HFFc6 (cell line): ENCODE measurements around the gene DPP6. TPM values are rescaled to one million over a fixed set of nuclear protein-coding genes. Genes with fewer than 3 reads are reported as not detected.

Experiments
- DNase-seq: peaks from one replicate; pipeline ENCODE4 v3.0.0-alpha.2; 2018
- H3K27ac Mint-ChIP-seq: 2 replicates; pipeline ENCODE4 v1.8.0; 2020; ENCODE audit warnings: mild to moderate bottlenecking, mixed read lengths
- H3K27me3 Mint-ChIP-seq: 2 replicates; pipeline ENCODE4 v1.8.0; 2021; ENCODE audit warnings: mild to moderate bottlenecking, moderate library complexity, mixed read lengths; ENCODE audit not compliant: insufficient read depth
- H3K36me3 Mint-ChIP-seq: 2 replicates; pipeline ENCODE4 v1.8.0; 2021; ENCODE audit warnings: low read depth, mixed read lengths
- H3K4me1 Mint-ChIP-seq: 2 replicates; pipeline ENCODE4 v1.8.0; 2020; ENCODE audit warnings: low read depth, mixed read lengths
- H3K4me3 Mint-ChIP-seq: 2 replicates; pipeline ENCODE4 v1.8.0; 2020; ENCODE audit warnings: mild to moderate bottlenecking, moderate library complexity, mixed read lengths
- H3K9me3 Mint-ChIP-seq: 2 replicates; pipeline ENCODE4 v1.8.0; 2020; ENCODE audit warnings: mild to moderate bottlenecking, mixed read lengths
- total RNA-seq, 6 experiments: library from RNA; stranded (reverse); fragmentation: NEBNext Ultra II Directional; extraction: Animal tissue kit (Norgen Biotek cat#: 25700); gene quantifications; 2 replicates in 1 of 6; 3 replicates in 5 of 6; pipeline ENCODE4 v1.2.3, GENCODE V29; 2021
- TF ChIP-seq, protein P1 (sequence below): fragments of 200-600 bp; sonication (generic); IDR thresholded peaks from 2 replicates; pipeline ENCODE4 v1.5.0; 2021; ENCODE audit warnings: antibody characterized with exemption, mild to moderate bottlenecking

The DPP6 gene
- total RNA-seq, 6 experiments from 2014 or later = not detected

DNA sequence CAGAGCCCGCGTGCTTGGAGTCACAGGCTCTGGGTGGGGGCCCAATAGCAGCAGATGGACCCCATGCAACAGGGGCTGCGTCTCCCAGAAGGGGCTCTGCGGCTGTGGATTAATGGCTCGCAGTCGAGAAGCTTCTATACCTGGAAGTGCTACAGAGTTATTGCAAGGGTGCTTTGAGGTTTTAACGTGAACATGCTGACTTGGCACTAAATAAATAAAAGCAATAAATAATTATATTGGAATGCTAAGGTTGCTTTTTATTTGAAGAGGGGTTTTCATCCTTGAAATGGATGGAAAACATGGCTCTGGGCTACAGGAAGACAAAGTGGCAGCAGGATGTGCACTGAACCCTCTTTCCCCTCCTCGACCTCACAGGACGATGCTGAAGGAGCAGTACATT is 828.3 kb downstream of the DPP6 start:
- Mint-ChIP-seq H3K4me1 (no peaks in the 10 kb centered on the region), H3K4me3 (no peak overlapping the region), H3K36me3 (no peaks in the 10 kb centered on the region; the same call in 1 of the 2 replicates), H3K9me3 (peaks cover 25% of the 10 kb centered on the region; the same call in 1 of the 2 replicates), H3K27ac (no peak overlapping the region), H3K27me3 (no peaks in the 10 kb centered on the region; the same call in none of the 2 replicates)
- DNase-seq = no peak
- TF ChIP-seq, protein P1, sequence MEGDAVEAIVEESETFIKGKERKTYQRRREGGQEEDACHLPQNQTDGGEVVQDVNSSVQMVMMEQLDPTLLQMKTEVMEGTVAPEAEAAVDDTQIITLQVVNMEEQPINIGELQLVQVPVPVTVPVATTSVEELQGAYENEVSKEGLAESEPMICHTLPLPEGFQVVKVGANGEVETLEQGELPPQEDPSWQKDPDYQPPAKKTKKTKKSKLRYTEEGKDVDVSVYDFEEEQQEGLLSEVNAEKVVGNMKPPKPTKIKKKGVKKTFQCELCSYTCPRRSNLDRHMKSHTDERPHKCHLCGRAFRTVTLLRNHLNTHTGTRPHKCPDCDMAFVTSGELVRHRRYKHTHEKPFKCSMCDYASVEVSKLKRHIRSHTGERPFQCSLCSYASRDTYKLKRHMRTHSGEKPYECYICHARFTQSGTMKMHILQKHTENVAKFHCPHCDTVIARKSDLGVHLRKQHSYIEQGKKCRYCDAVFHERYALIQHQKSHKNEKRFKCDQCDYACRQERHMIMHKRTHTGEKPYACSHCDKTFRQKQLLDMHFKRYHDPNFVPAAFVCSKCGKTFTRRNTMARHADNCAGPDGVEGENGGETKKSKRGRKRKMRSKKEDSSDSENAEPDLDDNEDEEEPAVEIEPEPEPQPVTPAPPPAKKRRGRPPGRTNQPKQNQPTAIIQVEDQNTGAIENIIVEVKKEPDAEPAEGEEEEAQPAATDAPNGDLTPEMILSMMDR = no peak

GRCh38 chr7:154881026-154881425 is 828.8 kb downstream of the DPP6 start:
- Mint-ChIP-seq H3K27ac (no peak overlapping the region), H3K27me3 (no peaks in the 10 kb centered on the region; the same call in none of the 2 replicates), H3K36me3 (no peaks in the 10 kb centered on the region; the same call in 1 of the 2 replicates), H3K4me1 (no peaks in the 10 kb centered on the region), H3K4me3 (no peak overlapping the region), H3K9me3 (peaks cover 20% of the 10 kb centered on the region; the same call in 1 of the 2 replicates)
- DNase-seq = no peak
- TF ChIP-seq, protein P1 = no peak

- H3K9me3 Mint-ChIP-seq = peaks cover 15% of the 10 kb centered on the region; the same call in 1 of the 2 replicates
- no peaks in the 10 kb centered on the region for H3K4me1 Mint-ChIP-seq
- no peak for DNase-seq
- no peaks in the 10 kb centered on the region; the same call in none of the 2 replicates for H3K27me3 Mint-ChIP-seq
- H3K36me3 Mint-ChIP-seq = no peaks in the 10 kb centered on the region; the same call in 1 of the 2 replicates
- TF ChIP-seq, protein P1 = no peak
- H3K27ac Mint-ChIP-seq = no peak overlapping the region
- no peak overlapping the region for H3K4me3 Mint-ChIP-seq
Measured at GRCh38 chr7:154881526-154881925, 829.3 kb downstream of the DPP6 start.

DNA sequence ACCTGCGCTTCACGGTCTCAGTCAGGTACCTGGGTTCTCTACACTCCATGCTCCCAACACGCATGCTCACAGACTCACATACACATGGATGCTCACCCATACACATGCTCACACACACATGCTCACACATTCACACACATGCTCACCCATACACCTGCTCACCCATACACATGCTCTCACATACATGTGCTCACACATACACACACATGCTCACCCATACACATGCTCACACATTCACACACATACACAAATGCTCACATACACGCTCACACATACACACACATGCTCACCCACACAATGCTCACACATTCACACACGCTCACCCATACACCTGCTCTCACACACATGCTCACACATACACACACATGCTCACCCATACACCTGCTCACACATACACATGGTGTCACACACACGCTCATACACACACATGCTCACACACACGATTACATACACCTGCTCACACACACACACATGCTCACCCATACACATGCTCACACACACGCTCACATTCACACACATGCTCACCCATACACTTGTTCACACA is 830.8 kb downstream of the DPP6 start:
- H3K4me1 Mint-ChIP-seq = no peaks in the 10 kb centered on the region
- H3K27ac Mint-ChIP-seq = no peak overlapping the region
- H3K27me3 Mint-ChIP-seq = no peaks in the 10 kb centered on the region; the same call in none of the 2 replicates
- TF ChIP-seq, protein P1 = no peak
- H3K9me3 Mint-ChIP-seq = peaks cover 7% of the 10 kb centered on the region; the same call in 1 of the 2 replicates
- no peak for DNase-seq
- H3K36me3 Mint-ChIP-seq = no peaks in the 10 kb centered on the region; the same call in 1 of the 2 replicates
- no peak overlapping the region for H3K4me3 Mint-ChIP-seq

DNA sequence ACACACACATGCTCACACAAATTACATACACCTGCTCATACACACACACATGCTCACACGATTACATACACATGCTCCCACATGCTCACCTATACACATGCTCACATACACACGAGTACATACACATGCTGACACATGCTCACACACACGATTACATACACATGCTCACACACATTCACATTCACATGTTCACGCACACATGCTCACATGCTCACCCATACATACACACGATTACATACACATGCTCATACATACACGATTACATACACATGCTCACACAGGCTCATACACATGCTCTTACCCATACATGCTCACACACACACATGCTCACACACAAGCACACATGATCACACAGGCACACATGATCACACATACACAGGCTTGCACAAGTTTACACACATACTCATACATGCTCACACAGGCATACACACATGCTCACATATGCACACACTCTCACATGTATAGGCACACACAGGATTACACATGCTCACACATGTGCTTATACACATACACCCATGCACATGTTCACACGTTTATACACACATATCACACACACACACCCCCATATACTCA is 832.2 kb downstream of the DPP6 start:
- no peaks in the 10 kb centered on the region for H3K4me1 Mint-ChIP-seq
- TF ChIP-seq, protein P1 = no peak

More for the DNA sequence above, 832.2 kb downstream of the DPP6 start:
- H3K27me3 Mint-ChIP-seq = no peaks in the 10 kb centered on the region
- H3K4me3 Mint-ChIP-seq = no peak overlapping the region
- H3K9me3 Mint-ChIP-seq = peaks cover 8% of the 10 kb centered on the region; the same call in 1 of the 2 replicates
- no peak for DNase-seq
- no peaks in the 10 kb centered on the region for H3K36me3 Mint-ChIP-seq
- H3K27ac Mint-ChIP-seq = no peak overlapping the region
